Mesodermal cell (in vitro differentiated cells): ENCODE measurements around the gene METRNL.
"Not testable (repeated sequence)": the region's sequence is repeated elsewhere in the genome, so short reads cannot be mapped to it uniquely, and the experiment has no call there.

Source experiments
- H3K27ac ChIP-seq: 2 replicates; pipeline ENCODE4 v1.7.0; 2013; ENCODE audit warnings: mild to moderate bottlenecking, low read depth, low read length, moderate library complexity; ENCODE audit not compliant: severe bottlenecking
- H3K36me3 ChIP-seq: 2 replicates; pipeline ENCODE4 v1.7.1; 2013; ENCODE audit warnings: mild to moderate bottlenecking, low read length, moderate library complexity; ENCODE audit not compliant: control insufficient read depth, insufficient read depth
- H3K4me1 ChIP-seq: one replicate; pipeline ENCODE4 v1.7.1; 2013; ENCODE audit warnings: mild to moderate bottlenecking, low read length; ENCODE audit not compliant: insufficient read depth, control insufficient read depth, poor library complexity, severe bottlenecking
- H3K4me3 ChIP-seq: 2 replicates; pipeline ENCODE4 v1.7.0; 2013; ENCODE audit warnings: low read length, control low read depth, mild to moderate bottlenecking; ENCODE audit not compliant: insufficient read depth, poor library complexity, severe bottlenecking; ENCODE audit errors: extremely low read depth
- H3K9me3 ChIP-seq: 2 replicates; pipeline ENCODE4 v1.7.1; 2013; ENCODE audit warnings: mild to moderate bottlenecking, low read length, moderate library complexity; ENCODE audit not compliant: control insufficient read depth
- WGBS, 2 experiments: methylation state at CpG; one replicate each; pipeline ENCODE4 v1.1.5; 2013; ENCODE audit warnings: missing lambda C conversion rate in 2 of 2; ENCODE audit not compliant: insufficient coverage in 2 of 2; 5-methylcytosine and 5-hydroxymethylcytosine counted together

The METRNL gene

DNA sequence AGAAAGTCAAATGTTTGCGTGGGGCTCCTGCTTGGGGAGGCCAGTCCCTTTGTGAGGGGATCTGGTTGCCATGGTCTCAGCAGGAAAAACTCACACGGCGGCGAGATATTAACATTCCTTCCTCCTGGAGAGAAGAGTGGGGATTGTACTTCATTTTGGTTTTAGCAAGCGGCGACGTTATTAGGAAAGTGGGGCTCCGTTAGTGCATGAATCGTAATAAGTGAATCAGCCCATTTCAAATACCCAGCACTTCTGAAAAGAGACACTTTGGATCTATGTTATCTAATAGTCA lies 41.6 kb upstream of the METRNL start:
- 65 to 84% methylated on average over 2 to 4 of the region's 9 CpGs for WGBS, 2 experiments
- peak overlapping the region; percentile 71 for H3K27ac ChIP-seq
- H3K9me3 ChIP-seq = peaks cover 25% of the 10 kb centered on the region
- H3K4me1 ChIP-seq = no peaks in the 10 kb centered on the region
- H3K36me3 ChIP-seq = peaks cover 15% of the 10 kb centered on the region
- no peak overlapping the region for H3K4me3 ChIP-seq

DNA sequence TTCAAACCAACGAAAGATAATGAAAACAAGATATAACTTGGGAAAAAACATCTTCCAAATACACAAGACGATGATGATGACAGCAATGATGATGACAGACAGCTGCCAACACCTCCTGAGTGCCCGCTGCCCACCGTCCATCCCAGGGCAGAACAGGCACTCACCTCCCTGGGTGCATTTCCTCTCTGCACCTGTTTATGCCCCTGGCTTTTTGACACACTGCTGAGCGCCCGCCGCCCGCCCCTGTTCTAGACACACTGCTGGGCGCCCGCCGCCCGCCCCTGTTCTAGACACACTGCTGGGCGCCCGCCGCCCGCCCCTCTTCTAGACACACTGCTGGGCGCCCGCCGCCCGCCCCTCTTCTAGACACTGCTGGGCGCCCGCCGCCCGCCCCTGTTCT lies 40.4 kb upstream of the METRNL start:
- Histone ChIP-seq H3K36me3 (peaks cover 12% of the 10 kb centered on the region), H3K9me3 (peaks cover 30% of the 10 kb centered on the region)
- not testable (repeated sequence) for H3K4me3 ChIP-seq, H3K27ac ChIP-seq, H3K4me1 ChIP-seq
- WGBS, 2 experiments = 90 to 93% methylated on average over 2 to 4 of the region's 24 CpGs

DNA sequence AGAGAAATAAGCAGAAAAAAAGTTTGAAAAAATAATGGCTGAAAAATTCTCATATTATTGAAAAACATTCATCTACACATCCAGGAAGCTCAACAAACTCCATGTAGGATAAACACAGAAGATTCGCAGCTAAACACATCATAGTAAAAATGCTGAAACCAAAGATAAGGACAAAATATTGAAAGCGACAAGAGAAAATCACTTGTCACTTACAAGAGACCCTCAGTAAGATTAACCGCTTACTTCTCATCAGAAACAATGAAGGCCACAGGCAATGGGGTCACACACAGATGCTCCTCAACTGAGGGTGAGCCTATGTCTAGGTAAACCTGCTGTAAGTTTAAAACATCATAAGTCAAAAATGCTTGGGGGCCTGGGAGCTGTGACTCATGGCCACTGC lies 38.1 kb upstream of the METRNL start:
- WGBS, 2 experiments = 100% methylated on average over 2 of the region's 3 CpGs; no CpG with 5 or more reads in 1 of the 2 experiments
- H3K4me1 ChIP-seq = no peaks in the 10 kb centered on the region
- peaks cover 30% of the 10 kb centered on the region for H3K9me3 ChIP-seq
- H3K36me3 ChIP-seq = peaks cover 13% of the 10 kb centered on the region
- no peak overlapping the region for H3K4me3 ChIP-seq
- H3K27ac ChIP-seq = no peak overlapping the region

- 100% methylated on average over 1 to 2 of the region's 8 CpGs for WGBS, 2 experiments
- Histone ChIP-seq H3K4me3 (no peak overlapping the region), H3K27ac (no peak overlapping the region), H3K9me3 (peaks cover 39% of the 10 kb centered on the region), H3K4me1 (no peaks in the 10 kb centered on the region), H3K36me3 (peaks cover 21% of the 10 kb centered on the region)
Measured at GRCh38 chr17:83042522-83043158, 36.8 kb upstream of the METRNL start.

DNA sequence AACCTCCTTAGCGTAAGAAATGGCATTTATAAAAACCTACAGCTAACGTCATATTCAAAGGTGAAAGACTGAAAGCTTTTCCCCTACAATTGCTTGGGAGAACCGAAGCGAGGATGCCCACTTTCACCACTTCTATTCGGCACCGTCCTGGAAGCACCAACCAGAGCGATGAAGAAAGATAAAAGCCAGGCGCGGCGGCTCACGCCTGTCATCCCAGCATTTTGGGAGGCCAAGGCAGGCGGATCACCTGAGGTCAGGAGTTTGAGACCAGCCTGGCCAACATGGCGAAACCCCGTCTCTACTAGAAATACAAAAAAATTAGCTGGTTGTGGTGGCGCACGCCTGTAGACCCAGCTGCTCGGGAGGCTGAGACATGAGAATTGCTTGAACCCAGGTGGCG lies 34.9 kb upstream of the METRNL start:
- 88 to 98% methylated on average over 17 to 18 of the region's 18 CpGs for WGBS, 2 experiments
- Histone ChIP-seq H3K9me3 (peaks cover 39% of the 10 kb centered on the region), H3K36me3 (peaks cover 21% of the 10 kb centered on the region)
- H3K4me3 ChIP-seq, H3K4me1 ChIP-seq, H3K27ac ChIP-seq: not testable (repeated sequence)

DNA sequence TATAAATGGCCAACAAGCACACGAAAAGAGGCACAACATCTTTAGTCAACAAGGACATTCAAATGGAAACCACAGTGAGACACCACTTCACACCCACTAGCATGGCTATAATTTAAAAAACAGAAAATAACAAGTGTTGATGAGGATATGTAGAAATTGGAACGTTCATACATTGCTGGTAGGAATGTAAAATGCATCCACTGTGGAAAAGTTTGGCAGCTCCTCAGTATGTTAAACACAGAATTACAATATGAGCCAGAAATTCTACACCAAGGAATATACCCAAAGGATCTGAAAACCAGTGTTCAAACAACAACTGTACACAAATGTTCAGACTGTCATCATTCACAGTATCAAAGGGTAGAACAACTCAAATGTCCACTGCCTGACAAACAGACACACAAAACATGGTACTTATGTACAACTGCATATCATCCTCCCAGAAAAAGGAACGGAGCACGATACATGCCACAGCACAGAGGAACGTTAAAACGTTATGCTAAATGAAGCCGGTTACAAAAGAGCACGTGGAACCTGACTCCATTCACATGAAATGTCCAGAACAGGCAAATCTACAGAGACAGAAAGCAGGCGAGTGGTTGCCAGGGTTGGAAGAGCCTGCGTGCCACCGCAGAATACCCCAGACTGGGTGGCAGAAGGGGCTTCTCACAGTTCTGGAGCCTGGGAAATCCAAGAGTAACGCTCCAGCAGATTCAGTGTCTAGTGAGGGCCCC lies 32.8 kb upstream of the METRNL start:
- peaks cover 25% of the 10 kb centered on the region for H3K9me3 ChIP-seq
- 92 to 95% methylated on average over 9 to 11 of the region's 12 CpGs for WGBS, 2 experiments
- H3K27ac ChIP-seq = no peak overlapping the region
- peaks cover 19% of the 10 kb centered on the region for H3K36me3 ChIP-seq
- H3K4me3 ChIP-seq = no peak overlapping the region
- peaks cover 9% of the 10 kb centered on the region for H3K4me1 ChIP-seq

GRCh38 chr17:83047182-83047478 lies 32.3 kb upstream of the METRNL start:
- WGBS, 2 experiments = 0 to 57% methylated on average over 1 of the region's 2 CpGs
- Histone ChIP-seq H3K36me3 (peaks cover 14% of the 10 kb centered on the region), H3K27ac (no peak overlapping the region), H3K9me3 (peaks cover 21% of the 10 kb centered on the region), H3K4me1 (peaks cover 9% of the 10 kb centered on the region), H3K4me3 (no peak overlapping the region)

DNA sequence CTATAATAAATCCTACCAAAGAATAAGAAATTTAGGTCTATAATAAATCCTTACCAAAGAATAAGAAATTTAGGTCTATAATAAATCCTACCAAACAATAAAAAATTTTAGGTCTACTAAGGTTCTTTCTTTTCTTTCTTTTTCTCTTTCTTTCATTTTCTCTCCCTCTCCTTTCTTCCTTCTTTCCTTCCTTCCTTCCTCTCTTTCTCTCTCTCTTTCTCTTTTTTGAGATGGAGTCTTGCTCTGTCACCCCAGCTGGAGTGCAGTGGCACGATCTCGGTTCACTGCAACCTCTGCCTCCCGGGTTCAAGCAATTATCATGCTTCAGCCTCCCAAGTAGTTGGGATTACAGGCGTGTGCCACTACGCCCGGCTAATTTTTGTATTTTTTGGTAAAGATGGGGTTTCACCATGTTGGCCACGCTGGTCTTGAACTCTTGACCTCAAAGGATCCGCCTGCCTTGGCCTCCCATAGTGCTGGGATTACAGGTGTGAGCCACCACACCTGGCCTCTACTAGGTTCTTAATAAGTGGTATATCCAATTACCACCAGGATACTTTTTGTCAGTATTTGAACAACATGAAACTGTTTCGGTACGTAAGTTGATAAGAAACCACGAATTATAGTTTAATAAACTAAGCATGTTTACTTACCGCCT lies 31.5 kb upstream of the METRNL start:
- not testable (repeated sequence) for H3K36me3 ChIP-seq, H3K4me1 ChIP-seq, H3K4me3 ChIP-seq
- WGBS, 2 experiments = 97 to 98% methylated on average over 10 of the region's 12 CpGs
- Histone ChIP-seq H3K27ac (peak overlapping the region; percentile 70), H3K9me3 (peaks cover 14% of the 10 kb centered on the region)

GRCh38 chr17:83050651-83051395 lies 28.6 kb upstream of the METRNL start:
- H3K36me3 ChIP-seq = peaks cover 9% of the 10 kb centered on the region
- no peak overlapping the region for H3K27ac ChIP-seq
- H3K4me3 ChIP-seq = peak overlapping the region; percentile 57
- 44 to 46% methylated on average over 28 to 48 of the region's 55 CpGs for WGBS, 2 experiments
- peaks cover 14% of the 10 kb centered on the region for H3K4me1 ChIP-seq
- peaks cover 10% of the 10 kb centered on the region for H3K9me3 ChIP-seq

DNA sequence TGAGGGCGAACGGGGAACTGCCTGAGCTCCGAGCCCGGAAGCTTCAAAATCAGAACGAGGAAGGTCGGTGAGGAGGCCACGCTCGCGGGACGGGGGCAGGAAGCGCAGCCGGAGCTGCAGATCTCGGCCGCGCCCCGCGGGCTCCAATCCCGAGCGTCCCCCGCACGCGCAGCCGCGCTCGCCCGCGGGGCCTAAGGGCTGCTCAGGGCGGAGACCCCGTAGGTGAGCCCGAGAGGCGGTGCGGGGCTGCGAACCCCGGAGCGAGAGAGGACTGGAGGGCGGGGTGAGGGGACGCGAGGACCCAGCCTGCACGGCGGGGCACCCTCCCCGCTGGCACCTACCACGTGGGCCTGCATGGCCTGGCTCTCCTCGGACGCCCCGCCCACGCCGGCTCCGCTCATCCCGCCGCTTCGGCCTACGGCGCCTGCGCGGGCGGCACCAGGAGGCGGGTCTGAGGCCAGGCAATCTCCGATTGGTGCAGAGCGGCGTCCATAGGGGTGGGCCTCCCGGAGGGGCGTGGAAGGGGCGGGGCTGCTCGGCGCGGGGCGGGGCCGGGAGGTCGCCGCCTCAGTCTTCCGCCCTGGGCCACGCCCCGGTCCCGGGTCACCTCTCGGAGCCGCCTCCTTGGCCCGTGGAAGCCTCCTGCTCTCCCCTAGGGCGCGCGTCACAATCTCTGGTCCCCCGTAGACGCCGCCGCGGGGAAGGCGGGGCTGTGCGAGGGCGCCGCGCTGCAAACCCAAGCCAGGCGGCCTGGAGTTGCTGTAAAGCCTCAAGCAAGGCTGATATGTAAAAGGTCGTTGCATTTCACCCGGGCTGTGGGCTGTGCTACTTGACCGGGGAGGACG lies 27.8 kb upstream of the METRNL start:
- Histone ChIP-seq H3K36me3 (peaks cover 5% of the 10 kb centered on the region), H3K4me3 (peak overlapping the region; percentile 57), H3K4me1 (peaks cover 22% of the 10 kb centered on the region), H3K9me3 (peaks cover 6% of the 10 kb centered on the region), H3K27ac (peak overlapping the region; percentile 64)
- WGBS, 2 experiments = 3 to 4% methylated on average over 66 to 82 of the region's 95 CpGs
